HL-60 (cell line): Measurements from ENCODE around the gene ZNF282.

Experiments
- DNase-seq, 2 experiments: peaks; one replicate each; pipeline ENCODE4 v3.0.0-alpha.2; 2010 to 2020; ENCODE audit warnings: low read depth in 1 of 2, low spot score in 1 of 2
- H3K27ac ChIP-seq: fragments of 250-450 bp; sonication (Bioruptor Pico); replicated peaks from 2 replicates; pipeline ENCODE4 v1.5.1; 2020; ENCODE audit warnings: mild to moderate bottlenecking, moderate library complexity
- H3K27me3 ChIP-seq: fragments of 250-450 bp; sonication (Bioruptor Pico); 2 replicates; pipeline ENCODE4 v1.5.1; 2021; ENCODE audit warnings: mild to moderate bottlenecking, moderate library complexity; ENCODE audit not compliant: insufficient read depth, poor library complexity, severe bottlenecking
- H3K4me3 ChIP-seq: replicated peaks from 2 replicates; pipeline ENCODE4 v1.5.1; 2011; ENCODE audit warnings: mild to moderate bottlenecking, control low read depth, low read length; ENCODE audit not compliant: insufficient read depth
- GABPA ChIP-seq: IDR thresholded peaks from 2 replicates; pipeline ENCODE4 v1.6.1; 2012; ENCODE audit warnings: low read depth
- POLR2AphosphoS5 ChIP-seq: IDR thresholded peaks from 2 replicates; pipeline ENCODE4 v1.6.1; 2012; ENCODE audit warnings: low read depth
- SPI1 ChIP-seq: IDR thresholded peaks from 2 replicates; pipeline ENCODE4 v1.6.1; 2012; ENCODE audit warnings: low read depth, mild to moderate bottlenecking, borderline replicate concordance
- TF ChIP-seq, protein P1 (sequence below): IDR thresholded peaks from one replicate; pipeline ENCODE4 v1.5.1; 2011; ENCODE audit warnings: low read length, control low read depth, inconsistent platforms; ENCODE audit not compliant: insufficient read depth
- TF ChIP-seq, protein P2 (sequence below): IDR thresholded peaks from 2 replicates; pipeline ENCODE4 v1.6.1; 2012; ENCODE audit warnings: low read depth; ENCODE audit not compliant: insufficient replicate concordance

The ZNF282 gene

DNA sequence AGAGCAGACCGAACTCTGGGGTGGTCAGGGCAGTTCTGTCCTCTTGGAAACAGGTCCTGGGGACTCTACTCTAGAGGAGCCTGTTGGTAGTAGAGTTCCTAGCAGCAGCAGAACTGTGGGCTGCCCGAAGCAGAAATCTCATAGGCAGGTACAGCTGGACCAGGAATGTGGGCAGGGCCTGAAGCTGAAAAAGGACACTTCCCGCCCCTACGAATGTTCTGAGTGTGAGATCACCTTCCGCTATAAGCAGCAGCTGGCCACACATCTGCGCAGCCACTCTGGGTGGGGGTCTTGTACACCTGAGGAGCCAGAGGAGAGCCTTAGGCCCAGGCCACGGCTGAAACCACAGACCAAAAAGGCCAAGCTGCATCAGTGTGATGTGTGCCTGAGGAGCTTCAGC, 58.3 kb downstream of the ZNF282 start:
- no peaks in the 10 kb centered on the region for H3K27me3 ChIP-seq
- H3K27ac ChIP-seq, result no peak overlapping the region
- DNase-seq, result no peak
- TF ChIP-seq SPI1, result no peak
- no peak for TF ChIP-seq POLR2AphosphoS5
- no peak for TF ChIP-seq GABPA
- TF ChIP-seq, protein P1, sequence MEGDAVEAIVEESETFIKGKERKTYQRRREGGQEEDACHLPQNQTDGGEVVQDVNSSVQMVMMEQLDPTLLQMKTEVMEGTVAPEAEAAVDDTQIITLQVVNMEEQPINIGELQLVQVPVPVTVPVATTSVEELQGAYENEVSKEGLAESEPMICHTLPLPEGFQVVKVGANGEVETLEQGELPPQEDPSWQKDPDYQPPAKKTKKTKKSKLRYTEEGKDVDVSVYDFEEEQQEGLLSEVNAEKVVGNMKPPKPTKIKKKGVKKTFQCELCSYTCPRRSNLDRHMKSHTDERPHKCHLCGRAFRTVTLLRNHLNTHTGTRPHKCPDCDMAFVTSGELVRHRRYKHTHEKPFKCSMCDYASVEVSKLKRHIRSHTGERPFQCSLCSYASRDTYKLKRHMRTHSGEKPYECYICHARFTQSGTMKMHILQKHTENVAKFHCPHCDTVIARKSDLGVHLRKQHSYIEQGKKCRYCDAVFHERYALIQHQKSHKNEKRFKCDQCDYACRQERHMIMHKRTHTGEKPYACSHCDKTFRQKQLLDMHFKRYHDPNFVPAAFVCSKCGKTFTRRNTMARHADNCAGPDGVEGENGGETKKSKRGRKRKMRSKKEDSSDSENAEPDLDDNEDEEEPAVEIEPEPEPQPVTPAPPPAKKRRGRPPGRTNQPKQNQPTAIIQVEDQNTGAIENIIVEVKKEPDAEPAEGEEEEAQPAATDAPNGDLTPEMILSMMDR, result no peak
- TF ChIP-seq, protein P2, sequence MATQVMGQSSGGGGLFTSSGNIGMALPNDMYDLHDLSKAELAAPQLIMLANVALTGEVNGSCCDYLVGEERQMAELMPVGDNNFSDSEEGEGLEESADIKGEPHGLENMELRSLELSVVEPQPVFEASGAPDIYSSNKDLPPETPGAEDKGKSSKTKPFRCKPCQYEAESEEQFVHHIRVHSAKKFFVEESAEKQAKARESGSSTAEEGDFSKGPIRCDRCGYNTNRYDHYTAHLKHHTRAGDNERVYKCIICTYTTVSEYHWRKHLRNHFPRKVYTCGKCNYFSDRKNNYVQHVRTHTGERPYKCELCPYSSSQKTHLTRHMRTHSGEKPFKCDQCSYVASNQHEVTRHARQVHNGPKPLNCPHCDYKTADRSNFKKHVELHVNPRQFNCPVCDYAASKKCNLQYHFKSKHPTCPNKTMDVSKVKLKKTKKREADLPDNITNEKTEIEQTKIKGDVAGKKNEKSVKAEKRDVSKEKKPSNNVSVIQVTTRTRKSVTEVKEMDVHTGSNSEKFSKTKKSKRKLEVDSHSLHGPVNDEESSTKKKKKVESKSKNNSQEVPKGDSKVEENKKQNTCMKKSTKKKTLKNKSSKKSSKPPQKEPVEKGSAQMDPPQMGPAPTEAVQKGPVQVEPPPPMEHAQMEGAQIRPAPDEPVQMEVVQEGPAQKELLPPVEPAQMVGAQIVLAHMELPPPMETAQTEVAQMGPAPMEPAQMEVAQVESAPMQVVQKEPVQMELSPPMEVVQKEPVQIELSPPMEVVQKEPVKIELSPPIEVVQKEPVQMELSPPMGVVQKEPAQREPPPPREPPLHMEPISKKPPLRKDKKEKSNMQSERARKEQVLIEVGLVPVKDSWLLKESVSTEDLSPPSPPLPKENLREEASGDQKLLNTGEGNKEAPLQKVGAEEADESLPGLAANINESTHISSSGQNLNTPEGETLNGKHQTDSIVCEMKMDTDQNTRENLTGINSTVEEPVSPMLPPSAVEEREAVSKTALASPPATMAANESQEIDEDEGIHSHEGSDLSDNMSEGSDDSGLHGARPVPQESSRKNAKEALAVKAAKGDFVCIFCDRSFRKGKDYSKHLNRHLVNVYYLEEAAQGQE, result no peak
- H3K4me3 ChIP-seq, result no peak overlapping the region

DNA sequence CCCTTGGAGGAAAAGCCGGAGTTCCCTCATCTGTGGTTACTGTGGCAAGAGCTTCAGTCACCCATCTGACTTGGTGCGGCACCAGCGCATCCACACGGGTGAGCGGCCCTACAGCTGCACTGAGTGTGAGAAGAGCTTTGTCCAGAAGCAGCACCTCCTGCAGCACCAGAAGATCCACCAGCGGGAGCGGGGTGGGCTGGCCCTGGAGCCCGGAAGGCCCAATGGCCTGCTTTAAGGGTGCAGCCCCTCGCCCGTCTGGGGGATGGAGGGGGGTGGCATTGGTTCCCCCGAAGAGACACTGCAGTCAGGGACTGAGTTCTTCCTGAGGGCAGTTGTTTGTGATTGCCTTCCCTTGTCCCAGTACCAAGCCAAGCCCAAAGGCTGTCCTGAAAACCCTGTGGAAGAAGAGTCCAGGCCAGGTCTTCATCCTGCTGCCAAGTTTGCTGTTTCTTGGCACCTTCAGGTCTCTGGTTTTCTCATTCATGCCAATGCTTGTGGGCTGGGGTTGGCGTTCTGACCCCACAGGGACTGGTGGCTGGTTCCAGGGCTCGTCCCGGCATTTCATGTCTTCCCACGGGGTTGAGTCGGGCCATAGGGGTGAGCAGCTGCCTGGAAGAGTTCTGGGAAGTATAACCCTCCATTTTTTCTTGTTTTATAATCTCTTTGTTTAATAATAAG, 59.0 kb downstream of the ZNF282 start:
- no peak for DNase-seq
- TF ChIP-seq, protein P1, result no peak
- TF ChIP-seq GABPA (no peak), POLR2AphosphoS5 (no peak)
- TF ChIP-seq, protein P2, result no peak
- no peak overlapping the region for H3K27ac ChIP-seq
- H3K4me3 ChIP-seq, result no peak overlapping the region
- no peaks in the 10 kb centered on the region for H3K27me3 ChIP-seq

DNA sequence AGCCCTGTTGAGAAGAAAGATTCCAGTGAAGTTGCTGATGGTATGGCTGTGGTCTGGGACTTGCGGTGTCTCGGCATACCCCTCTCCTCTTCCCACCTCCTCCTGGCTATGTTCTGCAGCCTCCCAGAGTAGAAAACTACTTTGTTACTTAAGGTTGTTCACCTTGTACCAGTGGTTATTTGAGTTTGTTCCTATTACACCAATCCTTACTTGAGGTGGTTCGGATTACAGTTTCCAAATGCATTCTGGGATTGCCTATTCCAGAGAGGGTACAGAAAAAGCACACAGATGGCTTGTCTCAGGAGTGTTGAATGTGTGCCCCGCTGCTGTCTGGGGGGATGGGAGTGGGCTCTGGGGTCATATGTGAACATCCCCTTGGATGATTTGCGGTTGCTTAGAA, 59.8 kb downstream of the ZNF282 start:
- Histone ChIP-seq H3K27ac (no peak overlapping the region), H3K4me3 (no peak overlapping the region), H3K27me3 (no peaks in the 10 kb centered on the region)
- DNase-seq, result no peak
- TF ChIP-seq, protein P2, result no peak
- TF ChIP-seq POLR2AphosphoS5 (no peak), SPI1 (no peak), GABPA (no peak)
- TF ChIP-seq, protein P1, result no peak
